HepG2 (cell line): Measurements from ENCODE around the gene MOV10L1. TPM values are rescaled to one million over a fixed set of nuclear protein-coding genes. Genes with fewer than 3 reads are reported as not detected.

Experiments
- ATF4 ChIP-seq, 2 experiments: fragments of 450-650 bp in 1 of 2; sonication (generic) in 1 of 2; formaldehyde crosslinking; IDR thresholded peaks; 2 replicates each; pipeline versions ENCODE4 v1.5.0 to v1.8.0; 2020 to 2022; ENCODE audit warnings: mild to moderate bottlenecking in 1 of 2, missing genetic modification reagents in 1 of 2
- BCL6 ChIP-seq: IDR thresholded peaks from 2 replicates; pipeline ENCODE4 v1.6.1; 2016; ENCODE audit warnings: missing genetic modification reagents, missing compliant biosample characterization
- ELF3 ChIP-seq: IDR thresholded peaks from 2 replicates; pipeline ENCODE4 v1.6.1; 2016; ENCODE audit warnings: missing genetic modification reagents, missing compliant biosample characterization
- FOSL2 ChIP-seq: sonication (generic); formaldehyde crosslinking; IDR thresholded peaks from 2 replicates; pipeline ENCODE4 v1.4.0; 2020; ENCODE audit warnings: missing genetic modification reagents
- FOXA3 ChIP-seq: IDR thresholded peaks from 2 replicates; pipeline ENCODE4 v1.6.1; 2016; ENCODE audit warnings: missing genetic modification reagents, missing compliant biosample characterization
- KDM2A ChIP-seq: sonication (generic); formaldehyde crosslinking; IDR thresholded peaks from 2 replicates; pipeline ENCODE4 v1.4.0; 2020; ENCODE audit warnings: low read depth, missing genetic modification reagents, borderline replicate concordance
- LCORL ChIP-seq, 2 experiments: fragments of 450-650 bp in 1 of 2; sonication (generic) in 1 of 2; formaldehyde crosslinking in 1 of 2; IDR thresholded peaks; 2 replicates each; pipeline versions ENCODE4 v1.5.0 to v1.6.1; 2017 to 2020; ENCODE audit warnings: antibody characterized with exemption in 1 of 2, missing genetic modification reagents in 1 of 2
- SKI ChIP-seq: fragments of 450-650 bp; IDR thresholded peaks from one replicate; pipeline ENCODE4 v1.6.1; 2018; ENCODE audit warnings: mild to moderate bottlenecking; ENCODE audit not compliant: partially characterized antibody
- TFAP4 ChIP-seq: sonication (generic); IDR thresholded peaks from 2 replicates; pipeline ENCODE4 v1.6.1; 2016; ENCODE audit warnings: low read depth, borderline replicate concordance
- U2AF1 ChIP-seq: fragments of 200-400 bp; formaldehyde crosslinking; optimal IDR thresholded peaks from 2 replicates; pipeline ENCODE3; 2017; ENCODE audit warnings: mild to moderate bottlenecking, low read depth, low read length
- UBTF ChIP-seq: sonication (generic); formaldehyde crosslinking; IDR thresholded peaks from 2 replicates; pipeline ENCODE4 v1.4.0; 2020; ENCODE audit warnings: mild to moderate bottlenecking, missing genetic modification reagents
- ZMAT5 ChIP-seq: sonication (generic); formaldehyde crosslinking; IDR thresholded peaks from 2 replicates; pipeline ENCODE4 v1.5.0; 2020; ENCODE audit warnings: mild to moderate bottlenecking, low read depth, missing genetic modification reagents, borderline replicate concordance
- ZNF569 ChIP-seq: sonication (generic); formaldehyde crosslinking; IDR thresholded peaks from 2 replicates; pipeline ENCODE4 v1.5.0; 2020; ENCODE audit warnings: mild to moderate bottlenecking, missing genetic modification reagents, moderate library complexity, borderline replicate concordance
- polyA plus RNA-seq, 8 experiments: library from polyadenylated mRNA; depleted of rRNA in 3 of 8; stranded (reverse) in 7 of 8; unstranded in 1 of 8; fragments of >200 nt; fragmentation: Illumina TruSeq in 4 of 8; extraction: Trizol in 4 of 8; gene quantifications; 2 replicates each; pipeline versions ENCODE4 v1.2.1 to v1.2.3, GENCODE V29; 2011 to 2016; ENCODE audit warnings: low read depth in 4 of 8, missing spikeins in 1 of 8, mixed read lengths in 1 of 8; ENCODE audit not compliant: insufficient read depth in 1 of 8
- total RNA-seq, 5 experiments: library from RNA; depleted of rRNA; stranded (reverse); fragments of >200 nt; fragmentation: Illumina TruSeq; extraction: Trizol; gene quantifications; 2 replicates each; pipeline ENCODE4 v1.2.3, GENCODE V29; 2016; ENCODE audit warnings: low read depth in 1 of 5

The MOV10L1 gene
- total and polyA plus RNA-seq, 2 of the 13 experiments (the other 11 are each of a cell fraction or from before 2014, with no cell fraction given) = 0.11 to 0.12 TPM

GRCh38 chr22:50115693-50116092, 25.9 kb downstream of the MOV10L1 start (continued):
- peak in 1 of 2 experiments; percentile 90; a peak in 2 of 4 replicates for TF ChIP-seq ATF4 (CRISPR knock-in tag; IDR thresholded peaks at IDR 0.05)
- TF ChIP-seq SKI = no peak
- no peak for TF ChIP-seq ZMAT5 (CRISPR knock-in tag)
- TF ChIP-seq U2AF1 = no peak
- 0 out of 2 replicates have a peak, but pooled peaks have one; percentile 32 for TF ChIP-seq ELF3
- 0 out of 2 replicates have a peak, but pooled peaks have one; percentile 21 for TF ChIP-seq BCL6 (CRISPR knock-in tag)
- TF ChIP-seq LCORL (IDR thresholded peaks at IDR 0.05) = no peak
- TF ChIP-seq LCORL (CRISPR knock-in tag; IDR thresholded peaks at IDR 0.05) = 0 out of 2 replicates have a peak, but pooled peaks have one; percentile 20
- TF ChIP-seq UBTF (CRISPR knock-in tag) = peak; percentile 36; the same call in 1 of the 2 replicates
- TF ChIP-seq TFAP4 = peak; percentile 55; the same call in 1 of the 2 replicates
- TF ChIP-seq ZNF569 (CRISPR knock-in tag) = no peak
- TF ChIP-seq FOXA3 (CRISPR knock-in tag) = peak; percentile 16; the same call in 1 of the 2 replicates
- peak; percentile 40 for TF ChIP-seq FOSL2 (CRISPR knock-in tag)
- TF ChIP-seq KDM2A (CRISPR knock-in tag) = 0 out of 2 replicates have a peak, but pooled peaks have one; percentile 36
